Measurements from ENCODE around the gene RGS9. TPM values are rescaled to one million over a fixed set of nuclear protein-coding genes. Genes with fewer than 3 reads are reported as not detected.

RGS9 gene
- total and polyA plus RNA-seq, 2 experiments from 2014 or later: 12.8 to 29.6 TPM

GRCh38 chr17:65093930-65094329, 43.2 kb upstream of the RGS9 start:
- Histone ChIP-seq H4K20me1 (replicated peaks; ENCODE audit: insufficient read depth) (no peaks in the 10 kb centered on the region), H3K9me2 (ENCODE audit: insufficient read depth) (0 out of 2 replicates have a peak, but pooled peaks cover 5% of the 10 kb centered on the region), H3K36me3 (ENCODE audit: insufficient read depth) (no peaks in the 10 kb centered on the region), H3F3A (replicated peaks; ENCODE audit: low read depth) (no peaks in the 10 kb centered on the region), H3K27ac (ENCODE audit: low read depth) (no peak overlapping the region), H2AFZ (no peak overlapping the region), H3K27me3 (ENCODE audit: insufficient read depth) (no peaks in the 10 kb centered on the region), H3K4me2 (no peak overlapping the region), H3K79me2 (replicated peaks; ENCODE audit: insufficient read depth) (no peaks in the 10 kb centered on the region), H3K4me1 (ENCODE audit: insufficient read depth) (no peaks in the 10 kb centered on the region), H3K4me3 (no peak overlapping the region)
- ATAC-seq (peak; percentile 44; the same call in 2 of the 3 replicates), DNase-seq (ENCODE audit: low spot score) (peak; percentile 53)
- Mint-ChIP-seq H3K4me1 (no peaks in the 10 kb centered on the region), H3K9me3 (no peaks in the 10 kb centered on the region; the same call in 2 of the 3 replicates), H3K4me3 (no peak overlapping the region), H3K27ac (no peak overlapping the region), H3K36me3 (ENCODE audit: low read depth) (no peaks in the 10 kb centered on the region), H3K27me3 (ENCODE audit: insufficient read depth, low read depth, poor library complexity) (peaks cover 2% of the 10 kb centered on the region)
- TF ChIP-seq POLR2AphosphoS5 (IDR thresholded peaks at IDR 0.05; ENCODE audit: low read depth) (no peak), EZH2 (IDR thresholded peaks at IDR 0.05; ENCODE audit: low read depth, unreplicated experiment) (no peak), CTCF (conservative IDR thresholded peaks at IDR 0.05; ENCODE audit: low read depth in 2 of 2) (peak; percentile 38 to 43)

GRCh38 chr17:65095465-65095864, 41.7 kb upstream of the RGS9 start:
- H3K27me3 ChIP-seq (ENCODE audit: insufficient read depth): no peaks in the 10 kb centered on the region
- ATAC-seq: no peak
- Mint-ChIP-seq H3K9me3 (no peaks in the 10 kb centered on the region; the same call in 2 of the 3 replicates), H3K4me3 (no peak overlapping the region), H3K27me3 (ENCODE audit: insufficient read depth, low read depth, poor library complexity) (peaks cover 9% of the 10 kb centered on the region), H3K4me1 (0 out of 3 replicates have a peak, but pooled peaks cover 4% of the 10 kb centered on the region), H3K27ac (no peak overlapping the region), H3K36me3 (ENCODE audit: low read depth) (no peaks in the 10 kb centered on the region)
- no peaks in the 10 kb centered on the region for H3K79me2 ChIP-seq (replicated peaks; ENCODE audit: insufficient read depth)
- H3K4me3 ChIP-seq: no peak overlapping the region
- no peak for DNase-seq (ENCODE audit: low spot score)
- H3K36me3 ChIP-seq (ENCODE audit: insufficient read depth): no peaks in the 10 kb centered on the region
- H2AFZ ChIP-seq: no peak overlapping the region
- no peak overlapping the region for H3K4me2 ChIP-seq
- H3K4me1 ChIP-seq (ENCODE audit: insufficient read depth): no peaks in the 10 kb centered on the region
- no peak overlapping the region for H3K27ac ChIP-seq (ENCODE audit: low read depth)
- H3F3A ChIP-seq (replicated peaks; ENCODE audit: low read depth): no peaks in the 10 kb centered on the region
- H4K20me1 ChIP-seq (replicated peaks; ENCODE audit: insufficient read depth): no peaks in the 10 kb centered on the region
- 0 out of 2 replicates have a peak, but pooled peaks cover 5% of the 10 kb centered on the region for H3K9me2 ChIP-seq (ENCODE audit: insufficient read depth)
- TF ChIP-seq ZNF331 (CRISPR knock-in tag; IDR thresholded peaks at IDR 0.05; ENCODE audit: low read depth) (no peak), NANOG (IDR thresholded peaks at IDR 0.05; ENCODE audit: borderline replicate concordance) (no peak), JUNB (IDR thresholded peaks at IDR 0.05; ENCODE audit: unreplicated experiment) (no peak), EZH2phosphoT487 (IDR thresholded peaks at IDR 0.05; ENCODE audit: unreplicated experiment) (no peak), STAT1 (IDR thresholded peaks at IDR 0.05; ENCODE audit: unreplicated experiment) (no peak), CREB1 (CRISPR knock-in tag; IDR thresholded peaks at IDR 0.05; ENCODE audit: low read depth) (no peak), ZNF114 (CRISPR knock-in tag; IDR thresholded peaks at IDR 0.05) (no peak), EZH2 (IDR thresholded peaks at IDR 0.05; ENCODE audit: low read depth, unreplicated experiment) (no peak), CTCF (conservative IDR thresholded peaks at IDR 0.05; ENCODE audit: low read depth in 2 of 2) (no peak), POLR2AphosphoS5 (IDR thresholded peaks at IDR 0.05; ENCODE audit: low read depth) (no peak)
- TF ChIP-seq, protein P1, sequence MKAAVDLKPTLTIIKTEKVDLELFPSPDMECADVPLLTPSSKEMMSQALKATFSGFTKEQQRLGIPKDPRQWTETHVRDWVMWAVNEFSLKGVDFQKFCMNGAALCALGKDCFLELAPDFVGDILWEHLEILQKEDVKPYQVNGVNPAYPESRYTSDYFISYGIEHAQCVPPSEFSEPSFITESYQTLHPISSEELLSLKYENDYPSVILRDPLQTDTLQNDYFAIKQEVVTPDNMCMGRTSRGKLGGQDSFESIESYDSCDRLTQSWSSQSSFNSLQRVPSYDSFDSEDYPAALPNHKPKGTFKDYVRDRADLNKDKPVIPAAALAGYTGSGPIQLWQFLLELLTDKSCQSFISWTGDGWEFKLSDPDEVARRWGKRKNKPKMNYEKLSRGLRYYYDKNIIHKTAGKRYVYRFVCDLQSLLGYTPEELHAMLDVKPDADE (IDR thresholded peaks at IDR 0.05): no peak
- TF ChIP-seq, protein P2, sequence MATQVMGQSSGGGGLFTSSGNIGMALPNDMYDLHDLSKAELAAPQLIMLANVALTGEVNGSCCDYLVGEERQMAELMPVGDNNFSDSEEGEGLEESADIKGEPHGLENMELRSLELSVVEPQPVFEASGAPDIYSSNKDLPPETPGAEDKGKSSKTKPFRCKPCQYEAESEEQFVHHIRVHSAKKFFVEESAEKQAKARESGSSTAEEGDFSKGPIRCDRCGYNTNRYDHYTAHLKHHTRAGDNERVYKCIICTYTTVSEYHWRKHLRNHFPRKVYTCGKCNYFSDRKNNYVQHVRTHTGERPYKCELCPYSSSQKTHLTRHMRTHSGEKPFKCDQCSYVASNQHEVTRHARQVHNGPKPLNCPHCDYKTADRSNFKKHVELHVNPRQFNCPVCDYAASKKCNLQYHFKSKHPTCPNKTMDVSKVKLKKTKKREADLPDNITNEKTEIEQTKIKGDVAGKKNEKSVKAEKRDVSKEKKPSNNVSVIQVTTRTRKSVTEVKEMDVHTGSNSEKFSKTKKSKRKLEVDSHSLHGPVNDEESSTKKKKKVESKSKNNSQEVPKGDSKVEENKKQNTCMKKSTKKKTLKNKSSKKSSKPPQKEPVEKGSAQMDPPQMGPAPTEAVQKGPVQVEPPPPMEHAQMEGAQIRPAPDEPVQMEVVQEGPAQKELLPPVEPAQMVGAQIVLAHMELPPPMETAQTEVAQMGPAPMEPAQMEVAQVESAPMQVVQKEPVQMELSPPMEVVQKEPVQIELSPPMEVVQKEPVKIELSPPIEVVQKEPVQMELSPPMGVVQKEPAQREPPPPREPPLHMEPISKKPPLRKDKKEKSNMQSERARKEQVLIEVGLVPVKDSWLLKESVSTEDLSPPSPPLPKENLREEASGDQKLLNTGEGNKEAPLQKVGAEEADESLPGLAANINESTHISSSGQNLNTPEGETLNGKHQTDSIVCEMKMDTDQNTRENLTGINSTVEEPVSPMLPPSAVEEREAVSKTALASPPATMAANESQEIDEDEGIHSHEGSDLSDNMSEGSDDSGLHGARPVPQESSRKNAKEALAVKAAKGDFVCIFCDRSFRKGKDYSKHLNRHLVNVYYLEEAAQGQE (IDR thresholded peaks at IDR 0.05; ENCODE audit: unreplicated experiment): no peak
